Measurements from ENCODE around the gene CNN1. TPM values are rescaled to one million over a fixed set of nuclear protein-coding genes. Genes with fewer than 3 reads are reported as not detected.

The CNN1 gene
- total RNA-seq, 2 experiments from 2014 or later, result not detected

DNA sequence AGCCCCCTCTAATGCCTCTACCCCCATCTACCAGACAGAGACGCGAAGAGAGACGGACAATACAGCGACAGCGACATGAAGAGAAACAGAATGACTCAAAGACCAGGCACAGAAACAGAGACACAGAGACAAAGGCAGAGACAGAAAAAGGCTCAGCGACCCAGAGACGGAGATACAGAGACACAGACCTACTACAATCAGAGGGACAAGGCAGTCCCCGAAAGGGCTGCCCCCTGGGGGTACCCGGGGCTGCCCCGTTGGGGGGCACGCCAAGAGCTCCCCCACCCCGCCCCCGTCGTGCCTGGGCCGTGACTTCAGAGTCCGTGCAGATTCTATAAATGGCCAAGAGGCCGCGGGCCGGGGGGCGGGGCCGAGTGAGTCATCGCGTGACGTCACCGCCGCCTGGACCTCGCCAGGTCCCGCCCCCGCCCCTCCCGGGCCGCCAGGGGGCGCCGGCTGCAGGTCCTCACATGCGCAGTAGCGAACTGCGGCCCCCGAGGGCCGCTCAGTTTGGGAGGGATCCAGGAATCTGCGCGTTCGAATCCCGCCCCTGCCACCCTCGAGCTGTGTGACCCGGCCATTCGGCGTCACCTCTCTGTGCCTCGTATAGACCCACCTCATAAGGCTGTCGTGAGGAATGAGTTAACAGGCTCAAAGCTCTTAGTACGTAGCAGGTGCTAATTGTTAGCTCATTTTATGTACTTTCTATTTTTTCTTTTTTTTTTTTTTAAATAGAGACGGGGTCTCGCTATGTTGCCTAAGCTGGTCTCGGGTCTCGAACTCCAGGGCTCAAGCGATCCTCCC lies 2.7 kb upstream of the CNN1 start:
- peak; percentile 93 for DNase-seq
- CTCF ChIA-PET, result interaction anchor here (0.7 to 2.1 kb wide), 20 partner anchors 9 to 155 kb away, joined by 3 to 12 read pairs (median 4); partner anchors contain the start of gene ELOF1
- intact Hi-C loops (cut with micrococcal nuclease), result no loop called here
- ATAC-seq, result peak; percentile 81
- H3K9me3 Mint-ChIP-seq, result no peaks in the 10 kb centered on the region
- H3K36me3 Mint-ChIP-seq (ENCODE audit: low read depth), result no peaks in the 10 kb centered on the region
- H3K27me3 Mint-ChIP-seq, result peaks cover 19% of the 10 kb centered on the region
- TF ChIP-seq, protein P1, sequence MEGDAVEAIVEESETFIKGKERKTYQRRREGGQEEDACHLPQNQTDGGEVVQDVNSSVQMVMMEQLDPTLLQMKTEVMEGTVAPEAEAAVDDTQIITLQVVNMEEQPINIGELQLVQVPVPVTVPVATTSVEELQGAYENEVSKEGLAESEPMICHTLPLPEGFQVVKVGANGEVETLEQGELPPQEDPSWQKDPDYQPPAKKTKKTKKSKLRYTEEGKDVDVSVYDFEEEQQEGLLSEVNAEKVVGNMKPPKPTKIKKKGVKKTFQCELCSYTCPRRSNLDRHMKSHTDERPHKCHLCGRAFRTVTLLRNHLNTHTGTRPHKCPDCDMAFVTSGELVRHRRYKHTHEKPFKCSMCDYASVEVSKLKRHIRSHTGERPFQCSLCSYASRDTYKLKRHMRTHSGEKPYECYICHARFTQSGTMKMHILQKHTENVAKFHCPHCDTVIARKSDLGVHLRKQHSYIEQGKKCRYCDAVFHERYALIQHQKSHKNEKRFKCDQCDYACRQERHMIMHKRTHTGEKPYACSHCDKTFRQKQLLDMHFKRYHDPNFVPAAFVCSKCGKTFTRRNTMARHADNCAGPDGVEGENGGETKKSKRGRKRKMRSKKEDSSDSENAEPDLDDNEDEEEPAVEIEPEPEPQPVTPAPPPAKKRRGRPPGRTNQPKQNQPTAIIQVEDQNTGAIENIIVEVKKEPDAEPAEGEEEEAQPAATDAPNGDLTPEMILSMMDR (IDR thresholded peaks at IDR 0.05), result peak; percentile 91
- H3K4me3 Mint-ChIP-seq, result peak overlapping the region; percentile 46
- H3K27ac Mint-ChIP-seq, result peak overlapping the region; percentile 76
- POLR2A ChIA-PET, result interaction anchor here (0.6 to 0.7 kb wide), 3 partner anchors 38 to 270 kb away, joined by 3 to 4 read pairs (median 3); no protein-coding TSS in a partner anchor
- peaks cover 26% of the 10 kb centered on the region for H3K4me1 Mint-ChIP-seq (ENCODE audit: low read depth)

DNA sequence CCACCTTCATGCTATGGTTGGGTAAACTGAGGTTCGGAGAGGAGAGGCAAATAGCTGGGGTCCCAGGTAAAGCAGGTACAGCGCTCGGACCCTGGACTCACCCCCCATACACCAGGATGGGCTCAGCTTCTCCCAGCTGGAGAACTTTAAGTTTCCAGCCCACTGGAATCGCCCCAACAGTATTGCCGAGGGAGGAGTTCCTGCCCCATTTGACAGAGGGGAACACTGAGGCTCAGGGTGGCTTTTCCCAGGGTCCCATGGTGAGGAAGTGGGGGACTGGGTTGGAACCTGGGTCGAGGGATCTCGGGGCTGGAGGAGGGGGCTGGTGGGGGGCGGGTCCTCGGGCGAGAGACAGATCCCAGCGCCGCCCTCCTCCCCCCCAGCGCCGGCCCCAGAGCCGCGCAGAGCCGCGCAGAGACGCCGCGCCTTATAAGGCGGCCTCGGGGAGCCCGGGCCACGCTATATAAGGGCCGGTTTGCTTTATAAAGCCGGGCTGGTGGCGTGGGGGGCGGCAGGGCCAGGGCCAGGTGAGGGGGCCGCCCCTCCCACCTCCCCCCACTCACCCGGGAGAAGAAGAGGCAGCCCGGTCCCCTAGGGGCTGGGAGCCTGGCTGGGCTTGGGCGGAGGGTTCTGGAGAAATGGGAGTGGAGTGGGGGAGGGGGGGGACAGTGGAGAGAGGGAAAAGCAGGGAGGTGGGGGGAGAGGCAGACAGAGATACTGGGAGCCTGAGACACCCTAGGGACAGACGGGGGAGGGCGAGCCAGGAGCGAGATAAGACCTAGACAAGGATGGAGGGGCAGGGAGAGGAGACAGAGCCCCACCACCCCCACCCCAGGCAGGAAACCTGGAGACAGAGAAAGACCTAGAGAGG lies 1.1 kb downstream of the CNN1 start:
- Mint-ChIP-seq H3K36me3 (ENCODE audit: low read depth) (no peaks in the 10 kb centered on the region), H3K4me1 (ENCODE audit: low read depth) (peaks cover 13% of the 10 kb centered on the region), H3K9me3 (no peaks in the 10 kb centered on the region), H3K4me3 (no peak overlapping the region), H3K27me3 (peaks cover 19% of the 10 kb centered on the region), H3K27ac (no peak overlapping the region)
- intact Hi-C loops (cut with micrococcal nuclease), result no loop called here
- TF ChIP-seq, protein P1 (IDR thresholded peaks at IDR 0.05), result no peak
- no peak for DNase-seq
- ChIA-PET CTCF (no interaction called here), POLR2A (interaction anchor here (1.3 kb wide), 1 partner anchor 39 kb away, joined by 3 read pairs; no protein-coding TSS in a partner anchor)
- ATAC-seq, result no peak

DNA sequence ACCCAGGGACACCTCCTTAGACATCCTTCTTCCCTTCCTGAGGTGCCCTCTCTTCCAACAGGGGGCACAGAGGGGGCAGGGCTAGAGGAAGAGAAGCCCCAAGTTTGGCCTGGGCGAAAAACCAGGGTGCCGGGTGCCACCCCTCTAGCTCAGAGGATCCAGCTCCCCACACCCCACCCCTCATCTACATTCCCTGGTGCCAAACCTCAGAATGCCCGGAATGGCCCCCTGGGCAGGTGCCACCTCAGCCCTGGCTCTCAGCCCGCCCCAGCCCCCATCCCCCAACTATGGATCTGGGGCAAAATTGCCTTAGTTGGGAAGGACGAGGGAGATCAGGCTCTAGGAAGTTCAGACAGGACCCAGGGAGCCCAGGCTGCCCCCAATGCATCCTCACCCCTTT lies 2.0 kb downstream of the CNN1 start:
- peaks cover 17% of the 10 kb centered on the region for H3K27me3 Mint-ChIP-seq
- intact Hi-C loops (cut with micrococcal nuclease), result no loop called here
- peaks cover 8% of the 10 kb centered on the region for H3K4me1 Mint-ChIP-seq (ENCODE audit: low read depth)
- H3K9me3 Mint-ChIP-seq, result no peaks in the 10 kb centered on the region
- POLR2A ChIA-PET, result no interaction called here
- no peak for DNase-seq
- CTCF ChIA-PET, result no interaction called here
- H3K4me3 Mint-ChIP-seq, result no peak overlapping the region
- TF ChIP-seq, protein P1 (IDR thresholded peaks at IDR 0.05), result no peak
- ATAC-seq, result no peak
- no peaks in the 10 kb centered on the region for H3K36me3 Mint-ChIP-seq (ENCODE audit: low read depth)
- H3K27ac Mint-ChIP-seq, result no peak overlapping the region

DNA sequence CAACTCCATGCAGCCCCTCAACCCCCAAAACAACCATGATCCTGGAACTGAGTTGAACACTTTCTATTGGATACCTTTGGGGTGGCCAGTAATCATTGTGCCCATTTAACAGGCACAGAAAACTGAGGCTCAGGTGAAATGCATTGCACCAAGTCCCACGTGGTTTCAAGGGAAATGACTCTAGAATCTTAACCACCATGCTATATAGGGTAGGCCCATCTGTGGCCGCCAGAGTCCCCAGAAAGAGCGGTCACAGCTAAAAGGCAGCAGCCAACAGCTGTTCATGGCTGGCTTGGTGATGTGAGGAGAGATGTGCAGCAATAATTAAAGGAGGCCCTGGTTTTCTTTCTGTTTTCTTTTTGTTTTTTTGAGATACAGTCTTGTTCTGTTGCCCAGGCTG lies 2.6 kb downstream of the CNN1 start:
- intact Hi-C loops (cut with micrococcal nuclease), result no loop called here
- ChIA-PET POLR2A (no interaction called here), CTCF (no interaction called here)
- TF ChIP-seq, protein P1 (IDR thresholded peaks at IDR 0.05), result no peak
- peaks cover 7% of the 10 kb centered on the region for H3K4me1 Mint-ChIP-seq (ENCODE audit: low read depth)
- ATAC-seq, result no peak
- no peak overlapping the region for H3K4me3 Mint-ChIP-seq
- peaks cover 17% of the 10 kb centered on the region for H3K27me3 Mint-ChIP-seq
- no peak for DNase-seq
- no peaks in the 10 kb centered on the region for H3K9me3 Mint-ChIP-seq
- H3K36me3 Mint-ChIP-seq (ENCODE audit: low read depth), result no peaks in the 10 kb centered on the region
- H3K27ac Mint-ChIP-seq, result no peak overlapping the region
